Skin of body (tissue), 3 donors: ENCODE data around the gene IDNK. TPM values are rescaled to one million over a fixed set of nuclear protein-coding genes. Genes with fewer than 3 reads are reported as not detected.

ENCODE experiments used
- DNase-seq: peaks from one replicate; lab custom pipeline; 2025; lab: John Stamatoyannopoulos, UW
- small RNA-seq: library from RNA; depleted of rRNA; stranded (forward); fragments of <200 nt; gene quantifications from one replicate; pipeline ENCODE3, GENCODE V24; 2014; ENCODE audit warnings: low replicate concordance
- total RNA-seq: library from RNA; depleted of rRNA; stranded (reverse); fragments of >200 nt; gene quantifications from one replicate; pipeline ENCODE4 v1.2.3, GENCODE V29; 2014

IDNK gene
- total RNA-seq, 1 donor from 2014 or later, result 3.8 TPM

- DNase-seq, result no peak
Observed at GRCh38 chr9:83691492-83691891, 68.5 kb downstream of the IDNK start.

Small RNA genes within 50 kb of the gene (small RNA-seq; reads per million reads assigned to genes)
- gene RNU4-15P, result not detected

Other genes starting within 250 kb of the IDNK start
- 10.1 TPM for gene FRMD3, start 84.7 kb upstream of the IDNK start, total RNA-seq
- 102 TPM for gene UBQLN1, start 84.8 kb downstream of the IDNK start, total RNA-seq
- 5.6 TPM for gene GKAP1, start 194.6 kb downstream of the IDNK start, total RNA-seq